DMS153 (cell line): ENCODE data around the gene NALCN.

Source experiments
- DNase-seq: peaks from one replicate; lab custom pipeline; 2025; lab: John Stamatoyannopoulos, UW

Gene NALCN

DNA sequence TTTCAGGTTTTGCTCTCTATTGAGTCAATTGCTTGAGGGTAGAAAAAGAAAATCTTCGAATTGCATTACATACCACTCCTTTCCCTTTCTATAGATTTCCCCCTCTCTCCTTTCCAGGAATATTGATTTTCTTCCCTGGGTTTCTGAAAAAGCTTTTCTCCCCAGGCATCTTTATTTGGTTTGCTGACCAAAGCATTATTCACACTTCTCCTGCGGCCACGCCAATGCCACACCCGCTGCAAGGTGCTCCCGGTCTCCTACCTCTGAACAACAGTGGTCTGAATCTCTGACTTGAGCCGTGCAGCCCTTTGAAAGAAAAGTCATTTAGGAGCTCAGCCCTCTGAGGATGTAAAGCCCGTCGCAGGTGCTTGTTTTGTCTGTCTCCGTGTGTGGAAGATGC is 390.8 kb downstream of the NALCN start:
- DNase-seq: no peak

- no peak for DNase-seq
These were observed 397.2 kb downstream of the NALCN start for GRCh38 chr13:101019126-101019525.

DNA sequence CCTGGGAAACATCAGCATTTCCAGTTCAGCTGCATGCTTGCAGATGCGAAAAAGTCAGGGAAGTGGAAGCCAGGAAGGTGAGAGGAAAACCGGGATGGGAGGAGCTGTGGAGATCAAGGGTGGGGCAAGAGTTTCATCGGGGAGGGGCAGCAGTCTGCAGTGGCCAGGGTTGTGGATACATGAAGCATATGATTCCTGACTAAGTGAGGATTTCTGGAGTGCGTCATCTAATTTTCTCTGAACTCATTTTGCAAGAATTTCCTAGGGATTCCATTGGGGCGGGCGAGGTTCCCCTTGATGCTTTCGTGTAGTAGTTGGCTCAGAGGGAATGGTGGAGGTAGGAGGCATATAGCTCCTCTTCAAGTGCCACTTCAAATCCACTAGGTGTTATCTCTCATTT is 397.6 kb downstream of the NALCN start:
- no peak for DNase-seq

DNA sequence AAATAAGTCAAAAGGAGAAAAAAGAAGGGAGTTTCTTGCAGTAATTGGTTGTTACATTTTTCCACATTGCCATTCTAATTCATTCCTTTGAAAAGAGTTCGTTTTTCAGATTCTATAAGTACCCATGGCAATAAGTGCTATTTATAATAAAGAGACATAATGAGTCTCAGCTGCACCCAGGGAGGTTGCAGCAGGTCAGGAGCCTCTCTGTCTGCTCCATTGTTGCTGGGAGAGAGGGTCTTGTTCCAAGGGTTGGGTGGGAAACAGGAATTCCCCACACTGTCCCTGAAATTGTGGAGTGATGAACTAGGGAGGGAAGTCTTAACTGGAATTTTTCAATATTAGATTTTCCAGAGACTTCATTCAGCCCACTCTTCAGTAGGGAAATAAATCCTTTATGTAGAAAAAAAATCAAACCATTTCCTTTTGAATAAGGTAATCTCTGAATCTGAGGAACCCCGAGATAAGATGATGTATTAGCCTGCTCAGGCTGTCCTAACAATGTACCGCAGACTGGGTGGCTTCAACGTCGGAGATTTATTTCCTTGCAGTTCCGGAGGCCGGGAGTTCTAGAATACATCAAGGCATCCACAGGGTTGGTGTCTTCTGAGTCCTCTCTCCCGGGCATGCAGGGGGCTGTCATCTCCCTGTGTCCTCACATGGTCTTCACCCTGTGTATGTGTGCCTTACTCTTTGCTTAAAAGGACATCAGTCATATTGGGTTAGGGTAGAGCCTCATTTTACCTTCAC is 399.0 kb downstream of the NALCN start:
- no peak for DNase-seq

GRCh38 chr13:101016475-101016874 is 399.8 kb downstream of the NALCN start:
- no peak for DNase-seq

GRCh38 chr13:101013245-101013644 is 403.1 kb downstream of the NALCN start:
- DNase-seq: no peak

GRCh38 chr13:101010100-101010499 is 406.2 kb downstream of the NALCN start:
- DNase-seq: no peak

- no peak for DNase-seq
These were observed 409.1 kb downstream of the NALCN start for GRCh38 chr13:101007245-101007644.
